Chondrocyte (in vitro differentiated cells): ENCODE results near the gene DLL1. TPM values are rescaled to one million over a fixed set of nuclear protein-coding genes. Genes with fewer than 3 reads are reported as not detected.

Experiments
- DNase-seq: peaks from one replicate; pipeline ENCODE4 v3.0.0; 2021; ENCODE audit warnings: mixed read lengths, low spot score
- H3K27ac Mint-ChIP-seq: one replicate; pipeline ENCODE4 v1.8.0; 2021; ENCODE audit warnings: mild to moderate bottlenecking, moderate library complexity, mixed read lengths; ENCODE audit not compliant: unreplicated experiment
- H3K27me3 Mint-ChIP-seq: 2 replicates; pipeline ENCODE4 v1.8.0; 2021; ENCODE audit warnings: low read depth, mixed read lengths
- H3K36me3 Mint-ChIP-seq: 2 replicates; pipeline ENCODE4 v1.8.0; 2021; ENCODE audit warnings: low read depth, mixed read lengths
- H3K4me1 Mint-ChIP-seq: 2 replicates; pipeline ENCODE4 v1.8.0; 2021; ENCODE audit warnings: low read depth, mild to moderate bottlenecking, mixed read lengths
- H3K4me3 Mint-ChIP-seq: one replicate; pipeline ENCODE4 v1.8.0; 2021; ENCODE audit warnings: mild to moderate bottlenecking, moderate library complexity, mixed read lengths; ENCODE audit not compliant: unreplicated experiment
- H3K9me3 Mint-ChIP-seq: 2 replicates; pipeline ENCODE4 v1.8.0; 2021; ENCODE audit warnings: low read depth, mixed read lengths
- total RNA-seq: library from RNA; stranded (reverse); gene quantifications from 3 replicates; pipeline ENCODE4 v1.2.1, GENCODE V29; 2021
- TF ChIP-seq, protein P1 (sequence below): fragments of 200-600 bp; sonication (generic); IDR thresholded peaks from 2 replicates; pipeline ENCODE4 v1.5.0; 2021; ENCODE audit warnings: antibody characterized with exemption, mild to moderate bottlenecking, moderate library complexity

Gene DLL1
- total RNA-seq, 1 donor from 2014 or later, result 0.35 TPM

DNA sequence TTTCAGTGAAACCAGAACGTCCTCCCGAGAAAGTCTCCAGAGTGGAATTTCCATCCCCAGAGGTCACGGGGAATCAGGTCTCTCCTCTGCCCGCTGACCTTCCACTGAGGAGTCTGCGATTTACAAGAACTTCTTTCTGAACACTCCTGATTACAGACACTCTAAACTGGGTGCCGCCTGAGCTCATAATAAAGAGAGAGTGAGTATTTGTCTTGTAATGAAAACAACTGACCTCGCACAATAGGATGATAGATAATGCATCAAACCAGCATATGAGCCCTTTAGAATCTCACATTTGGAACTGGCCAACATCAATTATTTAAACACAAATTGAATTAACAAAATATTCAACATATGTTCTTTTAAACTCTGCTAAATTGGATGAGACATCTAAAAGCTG lies 47.5 kb downstream of the DLL1 start:
- H3K4me3 Mint-ChIP-seq, result no peak overlapping the region
- no peaks in the 10 kb centered on the region for H3K36me3 Mint-ChIP-seq
- TF ChIP-seq, protein P1, sequence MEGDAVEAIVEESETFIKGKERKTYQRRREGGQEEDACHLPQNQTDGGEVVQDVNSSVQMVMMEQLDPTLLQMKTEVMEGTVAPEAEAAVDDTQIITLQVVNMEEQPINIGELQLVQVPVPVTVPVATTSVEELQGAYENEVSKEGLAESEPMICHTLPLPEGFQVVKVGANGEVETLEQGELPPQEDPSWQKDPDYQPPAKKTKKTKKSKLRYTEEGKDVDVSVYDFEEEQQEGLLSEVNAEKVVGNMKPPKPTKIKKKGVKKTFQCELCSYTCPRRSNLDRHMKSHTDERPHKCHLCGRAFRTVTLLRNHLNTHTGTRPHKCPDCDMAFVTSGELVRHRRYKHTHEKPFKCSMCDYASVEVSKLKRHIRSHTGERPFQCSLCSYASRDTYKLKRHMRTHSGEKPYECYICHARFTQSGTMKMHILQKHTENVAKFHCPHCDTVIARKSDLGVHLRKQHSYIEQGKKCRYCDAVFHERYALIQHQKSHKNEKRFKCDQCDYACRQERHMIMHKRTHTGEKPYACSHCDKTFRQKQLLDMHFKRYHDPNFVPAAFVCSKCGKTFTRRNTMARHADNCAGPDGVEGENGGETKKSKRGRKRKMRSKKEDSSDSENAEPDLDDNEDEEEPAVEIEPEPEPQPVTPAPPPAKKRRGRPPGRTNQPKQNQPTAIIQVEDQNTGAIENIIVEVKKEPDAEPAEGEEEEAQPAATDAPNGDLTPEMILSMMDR, result no peak
- DNase-seq, result no peak
- H3K9me3 Mint-ChIP-seq, result no peaks in the 10 kb centered on the region
- H3K27me3 Mint-ChIP-seq, result peaks cover 40% of the 10 kb centered on the region
- H3K27ac Mint-ChIP-seq, result no peak overlapping the region
- H3K4me1 Mint-ChIP-seq, result peaks cover 4% of the 10 kb centered on the region

DNA sequence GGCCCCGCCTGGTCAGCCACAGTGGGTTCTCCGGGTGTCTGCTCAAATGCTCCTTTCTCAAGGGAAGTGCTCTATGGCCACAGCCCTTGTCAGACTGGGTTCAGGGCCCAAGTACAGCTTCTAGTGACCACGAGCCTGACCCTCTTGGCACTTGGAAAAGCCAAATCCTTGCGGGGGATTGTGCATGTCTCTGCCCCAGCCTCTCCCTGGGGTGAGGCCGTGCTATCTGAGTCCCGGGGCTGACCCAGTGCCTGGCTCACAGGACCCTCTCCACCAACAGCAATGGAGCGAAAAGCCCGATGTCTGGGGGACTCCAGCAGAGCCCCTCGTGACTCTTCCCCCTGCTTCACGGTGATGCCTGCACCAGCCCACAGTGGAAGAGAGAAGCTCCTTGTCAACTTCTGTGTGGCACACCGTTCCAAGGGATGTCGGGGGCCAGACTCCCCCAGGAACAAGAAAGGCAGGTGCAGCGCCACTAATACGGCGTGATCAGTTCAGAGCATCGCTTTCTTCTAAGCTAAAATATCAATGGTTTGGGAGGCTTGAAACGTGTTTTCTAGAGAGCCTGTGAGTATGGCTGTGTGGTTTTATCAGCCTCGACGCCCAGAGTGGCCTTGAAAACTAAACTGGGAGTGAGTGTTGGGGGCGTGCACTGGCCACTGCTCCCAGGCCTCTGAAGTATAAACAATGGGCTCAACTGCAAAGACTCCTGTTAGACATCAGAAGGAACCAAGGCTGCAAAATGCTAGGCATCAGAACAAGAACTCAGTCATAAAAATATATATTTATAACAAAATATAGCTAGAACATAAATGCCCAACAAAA lies 51.9 kb downstream of the DLL1 start:
- no peaks in the 10 kb centered on the region for H3K36me3 Mint-ChIP-seq
- H3K27me3 Mint-ChIP-seq, result peaks cover 34% of the 10 kb centered on the region
- no peak overlapping the region for H3K27ac Mint-ChIP-seq
- no peaks in the 10 kb centered on the region for H3K9me3 Mint-ChIP-seq
- TF ChIP-seq, protein P1, result no peak
- H3K4me1 Mint-ChIP-seq, result peaks cover 2% of the 10 kb centered on the region
- no peak for DNase-seq
- H3K4me3 Mint-ChIP-seq, result no peak overlapping the region

DNA sequence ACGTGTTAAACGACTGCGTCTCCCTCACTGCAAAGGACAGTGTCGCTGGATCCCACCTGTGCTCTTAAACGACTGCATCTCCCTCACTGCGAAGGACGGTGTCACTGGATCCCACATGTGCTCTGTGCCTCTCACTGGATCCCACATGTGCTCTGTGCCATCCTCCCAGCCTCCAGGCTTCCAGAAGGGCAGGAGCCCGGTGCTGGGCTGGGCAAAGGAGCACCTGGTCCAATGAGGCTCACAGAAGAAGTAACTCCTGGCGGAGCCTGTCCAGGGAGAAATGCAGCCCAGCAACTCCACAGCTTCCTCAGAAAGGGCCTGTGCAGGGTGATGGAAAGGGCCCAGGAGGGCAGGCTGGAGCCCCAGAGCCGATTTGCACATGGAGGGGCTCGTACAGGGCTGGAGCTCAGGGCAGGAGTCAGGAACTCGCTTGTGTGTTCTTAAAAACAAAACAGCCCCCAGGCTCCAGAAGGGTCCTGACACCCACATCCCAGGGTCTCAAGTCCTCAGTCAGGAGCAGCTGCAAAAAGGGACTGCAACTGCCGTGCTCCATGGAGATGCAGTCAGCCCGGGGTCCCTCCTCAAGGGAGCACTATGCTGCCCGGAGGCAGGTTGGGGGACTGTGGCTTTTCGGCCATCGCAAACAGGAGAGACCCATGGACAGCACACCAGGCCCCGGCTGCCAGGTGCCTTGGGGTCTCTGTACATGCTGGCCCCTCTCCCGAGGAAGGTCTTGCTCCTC lies 52.7 kb downstream of the DLL1 start:
- no peak overlapping the region for H3K27ac Mint-ChIP-seq
- H3K9me3 Mint-ChIP-seq, result no peaks in the 10 kb centered on the region
- TF ChIP-seq, protein P1, result no peak
- peaks cover 33% of the 10 kb centered on the region for H3K27me3 Mint-ChIP-seq
- H3K4me3 Mint-ChIP-seq, result no peak overlapping the region
- no peak for DNase-seq
- H3K36me3 Mint-ChIP-seq, result no peaks in the 10 kb centered on the region
- no peaks in the 10 kb centered on the region for H3K4me1 Mint-ChIP-seq

DNA sequence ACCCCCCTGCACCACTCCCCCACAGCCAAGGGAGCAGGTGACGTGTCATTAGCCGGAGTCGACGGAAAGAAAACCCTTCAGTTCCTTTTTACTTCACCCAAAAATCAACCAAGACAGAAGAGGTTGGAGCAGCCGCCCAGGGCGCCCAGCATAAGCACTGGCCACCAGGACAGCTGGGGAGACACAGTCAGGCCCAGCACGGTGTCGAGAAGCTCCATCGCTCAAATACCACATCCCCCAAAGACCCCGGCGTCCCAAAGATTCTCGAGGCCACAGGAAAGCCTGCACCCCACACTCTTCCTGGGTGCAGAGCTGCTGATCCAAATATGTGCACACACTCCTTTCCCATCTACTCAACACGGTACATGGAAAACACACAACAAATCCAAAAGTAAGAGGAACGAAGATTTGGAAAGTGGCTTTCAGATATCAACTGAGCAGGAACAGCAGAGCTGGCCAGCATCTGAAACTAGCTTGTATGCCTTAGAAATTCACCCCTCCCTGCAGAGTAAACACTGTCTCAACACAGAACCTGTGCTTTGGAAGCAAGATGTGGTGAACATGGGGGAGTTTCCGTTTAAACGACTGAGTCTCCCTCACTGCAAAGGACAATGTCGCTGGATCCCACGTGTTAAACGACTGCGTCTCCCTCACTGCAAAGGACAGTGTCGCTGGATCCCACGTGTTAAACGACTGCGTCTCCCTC lies 54.6 kb downstream of the DLL1 start:
- H3K27ac Mint-ChIP-seq, result no peak overlapping the region
- peaks cover 6% of the 10 kb centered on the region for H3K4me1 Mint-ChIP-seq
- H3K36me3 Mint-ChIP-seq, result no peaks in the 10 kb centered on the region
- H3K4me3 Mint-ChIP-seq, result no peak overlapping the region
- peaks cover 32% of the 10 kb centered on the region for H3K27me3 Mint-ChIP-seq
- H3K9me3 Mint-ChIP-seq, result no peaks in the 10 kb centered on the region
- TF ChIP-seq, protein P1, result no peak
- no peak for DNase-seq
